GM23338 (cell line): ENCODE results near the gene RASGRF2. TPM values are rescaled to one million over a fixed set of nuclear protein-coding genes. Genes with fewer than 3 reads are reported as not detected.

Source experiments
- ATAC-seq: fragments of 200-7000 bp; cut with Tn5 transposase; 3 replicates; pipeline ENCODE4 v1.9.1; 2020
- DNase-seq: peaks from one replicate; pipeline ENCODE4 v3.0.0-alpha.2; 2015; ENCODE audit warnings: low spot score
- H2AFZ ChIP-seq: fragments of 200-600 bp; sonication (generic); 2 replicates; pipeline ENCODE4 v1.8.0; 2016; ENCODE audit warnings: antibody characterized with exemption, mild to moderate bottlenecking, moderate library complexity
- H3F3A ChIP-seq: fragments of 200-600 bp; sonication (generic); replicated peaks from 2 replicates; pipeline ENCODE4 v1.8.0; 2017; ENCODE audit warnings: antibody characterized with exemption, mixed run types, low read depth
- H3K27ac ChIP-seq: fragments of 200-600 bp; sonication (generic); 2 replicates; pipeline ENCODE4 v1.6.1; 2016; ENCODE audit warnings: low read depth
- H3K27me3 ChIP-seq: fragments of 200-600 bp; sonication (generic); 2 replicates; pipeline ENCODE4 v1.8.0; 2016; ENCODE audit warnings: mild to moderate bottlenecking, mixed run types, moderate library complexity; ENCODE audit not compliant: insufficient read depth
- H3K36me3 ChIP-seq: fragments of 200-600 bp; sonication (generic); 2 replicates; pipeline ENCODE4 v1.8.0; 2016; ENCODE audit warnings: mild to moderate bottlenecking; ENCODE audit not compliant: insufficient read depth
- H3K4me1 ChIP-seq: fragments of 200-600 bp; sonication (generic); 2 replicates; pipeline ENCODE4 v1.8.0; 2016; ENCODE audit warnings: mild to moderate bottlenecking, moderate library complexity; ENCODE audit not compliant: insufficient read depth
- H3K4me2 ChIP-seq: fragments of 200-600 bp; sonication (generic); 2 replicates; pipeline ENCODE4 v1.7.1; 2017; ENCODE audit warnings: mixed run types
- H3K4me3 ChIP-seq: fragments of 200-600 bp; sonication (generic); 2 replicates; pipeline ENCODE4 v1.6.1; 2016; ENCODE audit warnings: mixed run types
- H3K79me2 ChIP-seq: fragments of 200-600 bp; sonication (generic); replicated peaks from 2 replicates; pipeline ENCODE4 v1.8.0; 2017; ENCODE audit warnings: mild to moderate bottlenecking; ENCODE audit not compliant: insufficient read depth
- H3K9me2 ChIP-seq: fragments of 200-600 bp; sonication (generic); 2 replicates; pipeline ENCODE4 v1.8.0; 2017; ENCODE audit not compliant: insufficient read depth
- H4K20me1 ChIP-seq: fragments of 200-600 bp; sonication (generic); replicated peaks from 2 replicates; pipeline ENCODE4 v1.8.0; 2017; ENCODE audit warnings: mild to moderate bottlenecking; ENCODE audit not compliant: insufficient read depth
- H3K27ac Mint-ChIP-seq: 2 replicates; pipeline ENCODE4 v1.8.0; 2020; ENCODE audit warnings: inconsistent platforms, mild to moderate bottlenecking, moderate library complexity, mixed read lengths
- H3K27me3 Mint-ChIP-seq: 3 replicates; pipeline ENCODE4 v1.8.0; 2022; ENCODE audit warnings: low read depth, mild to moderate bottlenecking, moderate library complexity, mixed read lengths, inconsistent platforms; ENCODE audit not compliant: insufficient read depth, poor library complexity
- H3K36me3 Mint-ChIP-seq: 3 replicates; pipeline ENCODE4 v1.8.0; 2021; ENCODE audit warnings: low read depth, mild to moderate bottlenecking, inconsistent platforms, moderate library complexity, mixed read lengths
- H3K4me1 Mint-ChIP-seq: 3 replicates; pipeline ENCODE4 v1.8.0; 2020; ENCODE audit warnings: mild to moderate bottlenecking, inconsistent platforms, mixed read lengths
- H3K4me3 Mint-ChIP-seq: 3 replicates; pipeline ENCODE4 v1.8.0; 2021; ENCODE audit warnings: moderate library complexity, mild to moderate bottlenecking, inconsistent platforms, mixed read lengths
- H3K9me3 Mint-ChIP-seq: 3 replicates; pipeline ENCODE4 v1.8.0; 2020; ENCODE audit warnings: moderate library complexity, mild to moderate bottlenecking, inconsistent platforms, mixed read lengths
- CREB1 ChIP-seq: fragments of 250-450 bp; sonication (Bioruptor Pico); IDR thresholded peaks from 2 replicates; pipeline ENCODE4 v1.5.0; 2020; ENCODE audit warnings: low read depth, mild to moderate bottlenecking, moderate library complexity
- NANOG ChIP-seq: IDR thresholded peaks from 2 replicates; pipeline ENCODE4 v1.6.1; 2016; ENCODE audit warnings: antibody characterized with exemption, borderline replicate concordance
- POLR2AphosphoS5 ChIP-seq: IDR thresholded peaks from 2 replicates; pipeline ENCODE4 v1.6.1; 2016; ENCODE audit warnings: antibody characterized with exemption, low read depth
- STAT1 ChIP-seq: IDR thresholded peaks from one replicate; pipeline ENCODE4 v1.6.1; 2016; ENCODE audit warnings: antibody characterized with exemption; ENCODE audit not compliant: unreplicated experiment
- ZNF114 ChIP-seq: fragments of 250-450 bp; sonication (Bioruptor Pico); IDR thresholded peaks from 2 replicates; pipeline ENCODE4 v1.5.0; 2020; ENCODE audit warnings: mild to moderate bottlenecking, moderate library complexity
- ZNF331 ChIP-seq: fragments of 250-450 bp; sonication (Bioruptor Pico); IDR thresholded peaks from 2 replicates; pipeline ENCODE4 v1.5.0; 2020; ENCODE audit warnings: low read depth, mild to moderate bottlenecking, moderate library complexity
- polyA plus RNA-seq: library from polyadenylated mRNA; unstranded; fragments of >200 nt; fragmentation: Nextera tagmentation; extraction: Ambion mirVana; gene quantifications from 2 replicates; pipeline ENCODE4 v1.2.1, GENCODE V29; 2016
- total RNA-seq: library from RNA; depleted of rRNA; stranded (reverse); fragments of >200 nt; shearing (Covaris generic); gene quantifications from 2 replicates; pipeline ENCODE4 v1.2.3, GENCODE V29; 2014
- TF ChIP-seq, protein P1 (sequence below): IDR thresholded peaks from one replicate; pipeline ENCODE4 v1.6.1; 2018; ENCODE audit warnings: antibody characterized with exemption; ENCODE audit not compliant: unreplicated experiment
- TF ChIP-seq, protein P2 (sequence below): IDR thresholded peaks from 2 replicates; pipeline ENCODE4 v1.6.1; 2016; ENCODE audit warnings: antibody characterized with exemption
- TF ChIP-seq, protein P3 (sequence below): fragments of 250-450 bp; sonication (Bioruptor Pico); IDR thresholded peaks from 2 replicates; pipeline ENCODE4 v1.5.0; 2020; ENCODE audit warnings: mild to moderate bottlenecking, moderate library complexity

The RASGRF2 gene
- total and polyA plus RNA-seq, 2 experiments from 2014 or later, result 5.0 to 19.2 TPM

DNA sequence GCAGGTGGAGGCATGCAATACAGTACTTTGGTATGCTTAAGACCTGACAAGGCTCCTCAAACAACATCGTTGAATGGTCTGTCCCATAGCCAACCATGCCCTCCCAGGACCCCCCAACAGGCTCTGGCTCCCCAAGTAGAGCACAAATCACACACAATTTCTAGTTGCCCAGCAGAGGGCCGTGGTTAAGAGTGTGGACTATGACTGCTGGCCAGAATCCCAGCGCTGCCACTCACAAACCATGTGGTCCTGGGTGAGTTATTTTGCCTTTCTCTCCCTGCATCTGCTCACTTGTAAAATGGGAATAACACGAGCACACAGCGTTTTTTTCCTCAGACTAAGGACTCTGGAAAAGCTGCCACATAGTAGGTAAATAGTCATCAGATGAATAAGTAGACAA lies 279.4 kb downstream of the RASGRF2 start (continued):
- no peak for TF ChIP-seq NANOG
- no peak for TF ChIP-seq ZNF331 (CRISPR knock-in tag)
- TF ChIP-seq STAT1, result no peak
- TF ChIP-seq, protein P1, sequence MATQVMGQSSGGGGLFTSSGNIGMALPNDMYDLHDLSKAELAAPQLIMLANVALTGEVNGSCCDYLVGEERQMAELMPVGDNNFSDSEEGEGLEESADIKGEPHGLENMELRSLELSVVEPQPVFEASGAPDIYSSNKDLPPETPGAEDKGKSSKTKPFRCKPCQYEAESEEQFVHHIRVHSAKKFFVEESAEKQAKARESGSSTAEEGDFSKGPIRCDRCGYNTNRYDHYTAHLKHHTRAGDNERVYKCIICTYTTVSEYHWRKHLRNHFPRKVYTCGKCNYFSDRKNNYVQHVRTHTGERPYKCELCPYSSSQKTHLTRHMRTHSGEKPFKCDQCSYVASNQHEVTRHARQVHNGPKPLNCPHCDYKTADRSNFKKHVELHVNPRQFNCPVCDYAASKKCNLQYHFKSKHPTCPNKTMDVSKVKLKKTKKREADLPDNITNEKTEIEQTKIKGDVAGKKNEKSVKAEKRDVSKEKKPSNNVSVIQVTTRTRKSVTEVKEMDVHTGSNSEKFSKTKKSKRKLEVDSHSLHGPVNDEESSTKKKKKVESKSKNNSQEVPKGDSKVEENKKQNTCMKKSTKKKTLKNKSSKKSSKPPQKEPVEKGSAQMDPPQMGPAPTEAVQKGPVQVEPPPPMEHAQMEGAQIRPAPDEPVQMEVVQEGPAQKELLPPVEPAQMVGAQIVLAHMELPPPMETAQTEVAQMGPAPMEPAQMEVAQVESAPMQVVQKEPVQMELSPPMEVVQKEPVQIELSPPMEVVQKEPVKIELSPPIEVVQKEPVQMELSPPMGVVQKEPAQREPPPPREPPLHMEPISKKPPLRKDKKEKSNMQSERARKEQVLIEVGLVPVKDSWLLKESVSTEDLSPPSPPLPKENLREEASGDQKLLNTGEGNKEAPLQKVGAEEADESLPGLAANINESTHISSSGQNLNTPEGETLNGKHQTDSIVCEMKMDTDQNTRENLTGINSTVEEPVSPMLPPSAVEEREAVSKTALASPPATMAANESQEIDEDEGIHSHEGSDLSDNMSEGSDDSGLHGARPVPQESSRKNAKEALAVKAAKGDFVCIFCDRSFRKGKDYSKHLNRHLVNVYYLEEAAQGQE, result no peak
- TF ChIP-seq CREB1 (CRISPR knock-in tag), result no peak
- TF ChIP-seq, protein P2, sequence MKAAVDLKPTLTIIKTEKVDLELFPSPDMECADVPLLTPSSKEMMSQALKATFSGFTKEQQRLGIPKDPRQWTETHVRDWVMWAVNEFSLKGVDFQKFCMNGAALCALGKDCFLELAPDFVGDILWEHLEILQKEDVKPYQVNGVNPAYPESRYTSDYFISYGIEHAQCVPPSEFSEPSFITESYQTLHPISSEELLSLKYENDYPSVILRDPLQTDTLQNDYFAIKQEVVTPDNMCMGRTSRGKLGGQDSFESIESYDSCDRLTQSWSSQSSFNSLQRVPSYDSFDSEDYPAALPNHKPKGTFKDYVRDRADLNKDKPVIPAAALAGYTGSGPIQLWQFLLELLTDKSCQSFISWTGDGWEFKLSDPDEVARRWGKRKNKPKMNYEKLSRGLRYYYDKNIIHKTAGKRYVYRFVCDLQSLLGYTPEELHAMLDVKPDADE, result no peak
- no peak for TF ChIP-seq POLR2AphosphoS5
- no peak for TF ChIP-seq ZNF114 (CRISPR knock-in tag)

DNA sequence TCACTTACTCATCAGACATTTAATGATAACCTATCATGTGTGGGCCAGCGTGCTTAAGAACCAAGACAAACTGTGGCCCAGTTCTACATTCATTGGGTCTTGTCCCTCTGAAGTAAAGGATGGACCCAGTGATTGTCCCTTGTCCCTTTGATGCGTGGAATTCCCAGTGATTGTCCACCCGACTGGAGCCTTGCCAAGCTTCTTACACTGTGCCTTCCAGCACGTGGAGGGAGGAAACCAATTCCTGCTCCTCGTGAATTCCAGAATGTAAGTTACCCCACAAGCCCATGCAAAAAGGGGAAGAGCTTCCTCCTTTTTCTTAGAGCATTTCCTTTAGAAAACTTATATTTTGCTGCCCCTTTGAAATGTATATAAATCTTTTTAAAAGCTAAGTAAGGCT lies 280.8 kb downstream of the RASGRF2 start:
- H3K27ac Mint-ChIP-seq, result no peak overlapping the region
- Histone ChIP-seq H3K36me3 (no peaks in the 10 kb centered on the region), H3K4me3 (no peak overlapping the region), H3K79me2 (no peaks in the 10 kb centered on the region), H3K9me2 (no peaks in the 10 kb centered on the region; the same call in 1 of the 2 replicates), H3K27me3 (no peaks in the 10 kb centered on the region), H4K20me1 (peaks cover 12% of the 10 kb centered on the region), H2AFZ (no peak overlapping the region), H3K4me2 (no peak overlapping the region), H3K27ac (no peak overlapping the region), H3F3A (no peaks in the 10 kb centered on the region), H3K4me1 (no peaks in the 10 kb centered on the region)
- no peak overlapping the region for H3K4me3 Mint-ChIP-seq
- H3K27me3 Mint-ChIP-seq, result peaks cover 6% of the 10 kb centered on the region
- no peak for DNase-seq
- peaks cover 17% of the 10 kb centered on the region for H3K4me1 Mint-ChIP-seq
- H3K9me3 Mint-ChIP-seq, result no peaks in the 10 kb centered on the region
- ATAC-seq, result no peak
- peaks cover 6% of the 10 kb centered on the region; the same call in 2 of the 3 replicates for H3K36me3 Mint-ChIP-seq
- no peak for TF ChIP-seq CREB1 (CRISPR knock-in tag)
- TF ChIP-seq, protein P1, result no peak
- TF ChIP-seq ZNF114 (CRISPR knock-in tag), result no peak
- TF ChIP-seq, protein P2, result no peak
- TF ChIP-seq ZNF331 (CRISPR knock-in tag), result no peak
- TF ChIP-seq, protein P3, sequence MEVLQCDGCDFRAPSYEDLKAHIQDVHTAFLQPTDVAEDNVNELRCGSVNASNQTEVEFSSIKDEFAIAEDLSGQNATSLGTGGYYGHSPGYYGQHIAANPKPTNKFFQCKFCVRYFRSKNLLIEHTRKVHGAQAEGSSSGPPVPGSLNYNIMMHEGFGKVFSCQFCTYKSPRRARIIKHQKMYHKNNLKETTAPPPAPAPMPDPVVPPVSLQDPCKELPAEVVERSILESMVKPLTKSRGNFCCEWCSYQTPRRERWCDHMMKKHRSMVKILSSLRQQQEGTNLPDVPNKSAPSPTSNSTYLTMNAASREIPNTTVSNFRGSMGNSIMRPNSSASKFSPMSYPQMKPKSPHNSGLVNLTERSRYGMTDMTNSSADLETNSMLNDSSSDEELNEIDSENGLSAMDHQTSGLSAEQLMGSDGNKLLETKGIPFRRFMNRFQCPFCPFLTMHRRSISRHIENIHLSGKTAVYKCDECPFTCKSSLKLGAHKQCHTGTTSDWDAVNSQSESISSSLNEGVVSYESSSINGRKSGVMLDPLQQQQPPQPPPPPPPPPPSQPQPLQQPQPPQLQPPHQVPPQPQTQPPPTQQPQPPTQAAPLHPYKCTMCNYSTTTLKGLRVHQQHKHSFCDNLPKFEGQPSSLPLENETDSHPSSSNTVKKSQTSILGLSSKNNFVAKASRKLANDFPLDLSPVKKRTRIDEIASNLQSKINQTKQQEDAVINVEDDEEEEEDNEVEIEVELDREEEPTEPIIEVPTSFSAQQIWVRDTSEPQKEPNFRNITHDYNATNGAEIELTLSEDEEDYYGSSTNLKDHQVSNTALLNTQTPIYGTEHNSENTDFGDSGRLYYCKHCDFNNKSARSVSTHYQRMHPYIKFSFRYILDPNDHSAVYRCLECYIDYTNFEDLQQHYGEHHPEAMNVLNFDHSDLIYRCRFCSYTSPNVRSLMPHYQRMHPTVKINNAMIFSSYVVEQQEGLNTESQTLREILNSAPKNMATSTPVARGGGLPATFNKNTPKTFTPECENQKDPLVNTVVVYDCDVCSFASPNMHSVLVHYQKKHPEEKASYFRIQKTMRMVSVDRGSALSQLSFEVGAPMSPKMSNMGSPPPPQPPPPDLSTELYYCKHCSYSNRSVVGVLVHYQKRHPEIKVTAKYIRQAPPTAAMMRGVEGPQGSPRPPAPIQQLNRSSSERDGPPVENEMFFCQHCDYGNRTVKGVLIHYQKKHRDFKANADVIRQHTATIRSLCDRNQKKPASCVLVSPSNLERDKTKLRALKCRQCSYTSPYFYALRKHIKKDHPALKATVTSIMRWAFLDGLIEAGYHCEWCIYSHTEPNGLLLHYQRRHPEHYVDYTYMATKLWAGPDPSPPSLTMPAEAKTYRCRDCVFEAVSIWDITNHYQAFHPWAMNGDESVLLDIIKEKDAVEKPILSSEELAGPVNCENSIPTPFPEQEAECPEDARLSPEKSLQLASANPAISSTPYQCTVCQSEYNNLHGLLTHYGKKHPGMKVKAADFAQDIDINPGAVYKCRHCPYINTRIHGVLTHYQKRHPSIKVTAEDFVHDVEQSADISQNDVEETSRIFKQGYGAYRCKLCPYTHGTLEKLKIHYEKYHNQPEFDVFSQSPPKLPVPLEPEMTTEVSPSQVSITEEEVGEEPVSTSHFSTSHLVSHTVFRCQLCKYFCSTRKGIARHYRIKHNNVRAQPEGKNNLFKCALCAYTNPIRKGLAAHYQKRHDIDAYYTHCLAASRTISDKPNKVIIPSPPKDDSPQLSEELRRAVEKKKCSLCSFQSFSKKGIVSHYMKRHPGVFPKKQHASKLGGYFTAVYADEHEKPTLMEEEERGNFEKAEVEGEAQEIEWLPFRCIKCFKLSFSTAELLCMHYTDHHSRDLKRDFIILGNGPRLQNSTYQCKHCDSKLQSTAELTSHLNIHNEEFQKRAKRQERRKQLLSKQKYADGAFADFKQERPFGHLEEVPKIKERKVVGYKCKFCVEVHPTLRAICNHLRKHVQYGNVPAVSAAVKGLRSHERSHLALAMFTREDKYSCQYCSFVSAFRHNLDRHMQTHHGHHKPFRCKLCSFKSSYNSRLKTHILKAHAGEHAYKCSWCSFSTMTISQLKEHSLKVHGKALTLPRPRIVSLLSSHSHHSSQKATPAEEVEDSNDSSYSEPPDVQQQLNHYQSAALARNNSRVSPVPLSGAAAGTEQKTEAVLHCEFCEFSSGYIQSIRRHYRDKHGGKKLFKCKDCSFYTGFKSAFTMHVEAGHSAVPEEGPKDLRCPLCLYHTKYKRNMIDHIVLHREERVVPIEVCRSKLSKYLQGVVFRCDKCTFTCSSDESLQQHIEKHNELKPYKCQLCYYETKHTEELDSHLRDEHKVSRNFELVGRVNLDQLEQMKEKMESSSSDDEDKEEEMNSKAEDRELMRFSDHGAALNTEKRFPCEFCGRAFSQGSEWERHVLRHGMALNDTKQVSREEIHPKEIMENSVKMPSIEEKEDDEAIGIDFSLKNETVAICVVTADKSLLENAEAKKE (CRISPR knock-in tag), result no peak
